ENCODE measurements around the gene CRHR1.

The CRHR1 gene

GRCh38 chr17:45784293-45784740, at the start of gene CRHR1:
CRHR1 (plus strand) TSS chr17:45784320; CDS start chr17:45784545, 225 bp downstream.
- TF ChIP-seq CTCF (IDR thresholded peaks at IDR 0.05; ENCODE audit: low read depth, low read length) = no peak
- TF ChIP-seq EZH2phosphoT487 (IDR thresholded peaks at IDR 0.05; ENCODE audit: low read depth) = no peak
- no peaks in the 10 kb centered on the region for H3K4me1 ChIP-seq (ENCODE audit: low read length)
- H3K9me3 ChIP-seq (ENCODE audit: insufficient read depth, low read length) = no peaks in the 10 kb centered on the region
- H3K4me2 ChIP-seq (ENCODE audit: low read length) = no peak within 1 kb of the TSS
- no peaks in the 10 kb centered on the region for H3K36me3 ChIP-seq (replicated peaks; ENCODE audit: low read depth, low read length)
- H3K27ac ChIP-seq (ENCODE audit: low read length) = no peak within 1 kb of the TSS
- H3K79me2 ChIP-seq (ENCODE audit: low read length) = no peaks in the 10 kb centered on the region
- H3K4me3 ChIP-seq (ENCODE audit: low read length) = no peak within 1 kb of the TSS
- peaks cover 13% of the 10 kb centered on the region for H3K27me3 ChIP-seq (ENCODE audit: low read depth, low read length)
- H2AFZ ChIP-seq (ENCODE audit: low read depth, low read length) = no peak within 1 kb of the TSS
- H4K20me1 ChIP-seq (ENCODE audit: insufficient read depth, low read length) = no peaks in the 10 kb centered on the region
- H3K9ac ChIP-seq (ENCODE audit: low read length) = no peak within 1 kb of the TSS

- TF ChIP-seq EZH2phosphoT487 (IDR thresholded peaks at IDR 0.05; ENCODE audit: low read depth) = no peak
- TF ChIP-seq CTCF (IDR thresholded peaks at IDR 0.05; ENCODE audit: low read depth, low read length) = no peak
- Histone ChIP-seq H3K4me2 (ENCODE audit: low read length) (no peak overlapping the region), H3K9ac (ENCODE audit: low read length) (no peak overlapping the region), H4K20me1 (ENCODE audit: insufficient read depth, low read length) (no peaks in the 10 kb centered on the region), H3K27me3 (ENCODE audit: low read depth, low read length) (peaks cover 15% of the 10 kb centered on the region), H3K36me3 (replicated peaks; ENCODE audit: low read depth, low read length) (no peaks in the 10 kb centered on the region), H2AFZ (ENCODE audit: low read depth, low read length) (no peak overlapping the region), H3K27ac (ENCODE audit: low read length) (no peak overlapping the region), H3K4me1 (ENCODE audit: low read length) (no peaks in the 10 kb centered on the region), H3K4me3 (ENCODE audit: low read length) (no peak overlapping the region), H3K9me3 (ENCODE audit: insufficient read depth, low read length) (peaks cover 11% of the 10 kb centered on the region; the same call in 1 of the 2 replicates), H3K79me2 (ENCODE audit: low read length) (no peaks in the 10 kb centered on the region)
Observed at GRCh38 chr17:45734598-45734997, 49.5 kb upstream of the CRHR1 start.

- no peaks in the 10 kb centered on the region for H3K36me3 ChIP-seq (replicated peaks; ENCODE audit: low read depth, low read length)
- peaks cover 15% of the 10 kb centered on the region for H3K27me3 ChIP-seq (ENCODE audit: low read depth, low read length)
- no peak overlapping the region for H3K27ac ChIP-seq (ENCODE audit: low read length)
- no peak overlapping the region for H3K4me2 ChIP-seq (ENCODE audit: low read length)
- H3K9me3 ChIP-seq (ENCODE audit: insufficient read depth, low read length) = peaks cover 11% of the 10 kb centered on the region; the same call in 1 of the 2 replicates
- H2AFZ ChIP-seq (ENCODE audit: low read depth, low read length) = no peak overlapping the region
- TF ChIP-seq EZH2phosphoT487 (IDR thresholded peaks at IDR 0.05; ENCODE audit: low read depth) (no peak), CTCF (IDR thresholded peaks at IDR 0.05; ENCODE audit: low read depth, low read length) (no peak)
- H3K9ac ChIP-seq (ENCODE audit: low read length) = no peak overlapping the region
- no peak overlapping the region for H3K4me3 ChIP-seq (ENCODE audit: low read length)
- no peaks in the 10 kb centered on the region for H3K79me2 ChIP-seq (ENCODE audit: low read length)
- no peaks in the 10 kb centered on the region for H3K4me1 ChIP-seq (ENCODE audit: low read length)
- no peaks in the 10 kb centered on the region for H4K20me1 ChIP-seq (ENCODE audit: insufficient read depth, low read length)
Observed at GRCh38 chr17:45735488-45735887, 48.6 kb upstream of the CRHR1 start.

GRCh38 chr17:45739786-45740185, 44.3 kb upstream of the CRHR1 start:
- H4K20me1 ChIP-seq (ENCODE audit: insufficient read depth, low read length) = no peaks in the 10 kb centered on the region
- no peak overlapping the region for H3K4me2 ChIP-seq (ENCODE audit: low read length)
- no peaks in the 10 kb centered on the region for H3K9me3 ChIP-seq (ENCODE audit: insufficient read depth, low read length)
- no peak overlapping the region for H3K4me3 ChIP-seq (ENCODE audit: low read length)
- H3K79me2 ChIP-seq (ENCODE audit: low read length) = no peaks in the 10 kb centered on the region
- H3K27me3 ChIP-seq (ENCODE audit: low read depth, low read length) = peaks cover 33% of the 10 kb centered on the region
- TF ChIP-seq CTCF (IDR thresholded peaks at IDR 0.05; ENCODE audit: low read depth, low read length) (no peak), EZH2phosphoT487 (IDR thresholded peaks at IDR 0.05; ENCODE audit: low read depth) (no peak)
- H3K27ac ChIP-seq (ENCODE audit: low read length) = no peak overlapping the region
- H3K9ac ChIP-seq (ENCODE audit: low read length) = no peak overlapping the region
- no peaks in the 10 kb centered on the region for H3K36me3 ChIP-seq (replicated peaks; ENCODE audit: low read depth, low read length)
- H2AFZ ChIP-seq (ENCODE audit: low read depth, low read length) = no peak overlapping the region
- H3K4me1 ChIP-seq (ENCODE audit: low read length) = no peaks in the 10 kb centered on the region

All from OCI-LY3 (cell line).